KOPT-K1 (cell line): ENCODE measurements around the gene VPS45.
A peak's percentile ranks its signal among the peaks of the same experiment; 100 is the strongest.
"Not testable (repeated sequence)": the region's sequence is repeated elsewhere in the genome, so short reads cannot be mapped to it uniquely, and the experiment has no call there.

ENCODE experiments used
- H3K27ac ChIP-seq: fragments of 200-600 bp; sonication (generic); 2 replicates; pipeline ENCODE4 v1.5.1; 2016; ENCODE audit warnings: antibody characterized with exemption, mild to moderate bottlenecking, low read depth, low read length; ENCODE audit not compliant: poor library complexity, severe bottlenecking
- H3K36me3 ChIP-seq: fragments of 200-600 bp; sonication (generic); 2 replicates; pipeline ENCODE4 v1.5.1; 2017; ENCODE audit warnings: antibody characterized with exemption, mild to moderate bottlenecking, low read length, moderate library complexity; ENCODE audit not compliant: insufficient read depth
- H3K9me3 ChIP-seq: fragments of 200-600 bp; sonication (generic); 2 replicates; pipeline ENCODE4 v1.5.1; 2017; ENCODE audit warnings: antibody characterized with exemption, low read length, mild to moderate bottlenecking; ENCODE audit not compliant: insufficient read depth, poor library complexity, severe bottlenecking

VPS45 gene

GRCh38 chr1:150132372-150132771 is 64.8 kb downstream of the VPS45 start:
- Histone ChIP-seq H3K27ac (no peak overlapping the region), H3K36me3 (peaks cover 5% of the 10 kb centered on the region), H3K9me3 (no peaks in the 10 kb centered on the region)

- Histone ChIP-seq H3K27ac (no peak overlapping the region), H3K9me3 (no peaks in the 10 kb centered on the region), H3K36me3 (no peaks in the 10 kb centered on the region; the same call in 1 of the 2 replicates)
These were observed 67.0 kb downstream of the VPS45 start for GRCh38 chr1:150134537-150134936.

- not testable (repeated sequence) for H3K9me3 ChIP-seq, H3K27ac ChIP-seq, H3K36me3 ChIP-seq
These were observed 67.8 kb downstream of the VPS45 start for GRCh38 chr1:150135400-150135799.

- Histone ChIP-seq H3K9me3 (no peaks in the 10 kb centered on the region), H3K36me3 (no peaks in the 10 kb centered on the region; the same call in 1 of the 2 replicates), H3K27ac (no peak overlapping the region)
These were observed 70.5 kb downstream of the VPS45 start for GRCh38 chr1:150138044-150138443.

GRCh38 chr1:150141452-150141851 is 73.9 kb downstream of the VPS45 start:
- no peaks in the 10 kb centered on the region for H3K9me3 ChIP-seq
- no peak overlapping the region for H3K27ac ChIP-seq
- H3K36me3 ChIP-seq, result no peaks in the 10 kb centered on the region

DNA sequence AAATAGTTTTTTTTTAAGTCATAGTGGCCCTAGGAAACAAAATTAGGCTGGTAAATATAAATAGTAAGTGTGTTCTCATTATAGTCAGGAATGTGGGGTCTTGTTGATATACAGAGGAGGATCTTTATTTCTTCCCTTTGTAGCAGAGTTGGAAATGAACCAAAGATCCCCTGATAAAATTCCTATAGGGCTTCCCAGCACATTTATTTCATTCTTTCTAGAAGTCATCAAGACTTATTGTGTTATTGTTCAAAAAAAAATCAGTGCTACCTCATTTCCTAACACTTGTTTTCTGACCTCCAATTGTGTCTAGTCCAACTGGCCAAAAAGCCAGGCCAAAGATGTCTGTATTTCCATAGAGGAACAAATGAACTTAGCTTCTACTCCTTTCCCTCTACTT is 74.5 kb downstream of the VPS45 start:
- Histone ChIP-seq H3K27ac (no peak overlapping the region), H3K36me3 (no peaks in the 10 kb centered on the region), H3K9me3 (no peaks in the 10 kb centered on the region)

- H3K9me3 ChIP-seq, result no peaks in the 10 kb centered on the region
- no peaks in the 10 kb centered on the region for H3K36me3 ChIP-seq
- H3K27ac ChIP-seq, result no peak overlapping the region
These were observed 77.0 kb downstream of the VPS45 start for GRCh38 chr1:150144606-150145005.

DNA sequence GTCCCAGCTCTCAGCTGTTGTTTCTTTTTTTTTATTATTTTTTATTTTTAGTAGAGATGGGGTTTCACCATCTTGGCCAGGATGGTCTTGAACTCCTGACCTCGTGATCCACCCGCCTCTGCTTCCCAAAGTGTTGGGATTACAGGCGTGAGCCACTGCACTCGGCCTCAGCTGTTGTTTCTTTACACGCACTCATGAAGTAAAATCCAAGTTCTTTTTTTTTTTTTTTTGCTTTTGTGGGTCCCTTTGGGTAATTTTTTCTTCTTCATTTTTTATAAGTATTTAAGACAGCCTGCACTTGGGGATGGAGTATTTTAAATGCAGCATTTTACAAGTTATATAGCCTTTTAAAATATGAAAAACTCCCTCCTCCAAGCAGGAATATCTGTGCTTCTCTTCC is 78.4 kb downstream of the VPS45 start:
- H3K36me3 ChIP-seq, H3K27ac ChIP-seq, H3K9me3 ChIP-seq: not testable (repeated sequence)

DNA sequence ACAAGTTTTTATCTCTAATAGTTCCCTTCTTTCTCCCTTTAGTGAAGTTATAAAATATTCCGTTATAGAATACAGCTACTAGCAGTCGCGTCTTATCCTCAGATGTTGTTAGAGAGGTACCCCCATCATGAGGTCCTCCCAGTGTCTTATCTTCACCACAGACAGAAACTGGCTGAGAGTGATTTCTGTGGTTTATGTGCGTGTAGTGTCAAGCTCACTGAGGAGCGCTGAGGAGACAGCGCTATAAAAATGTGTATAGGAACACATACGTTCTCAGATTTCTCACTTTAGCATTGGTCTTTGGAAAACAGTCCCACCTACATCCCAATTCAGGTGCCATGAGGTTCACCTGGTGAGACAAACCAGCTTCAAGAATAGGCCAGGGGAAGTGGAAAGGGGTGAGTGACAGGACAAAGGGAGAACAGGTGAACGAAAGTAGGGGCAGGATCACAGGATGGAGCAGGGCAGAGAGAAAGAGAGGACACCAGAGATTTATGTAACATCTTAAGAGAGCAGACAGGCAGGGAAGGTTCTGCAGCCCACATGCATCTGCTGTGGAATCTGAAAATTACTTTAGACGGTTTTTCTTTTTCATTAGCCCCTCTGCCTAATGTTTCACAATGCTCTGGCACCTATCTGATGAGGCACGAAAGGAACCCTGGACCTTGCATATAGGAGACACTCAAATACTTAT is 79.4 kb downstream of the VPS45 start:
- H3K9me3 ChIP-seq, result no peaks in the 10 kb centered on the region
- H3K36me3 ChIP-seq, result peaks cover 4% of the 10 kb centered on the region; the same call in 1 of the 2 replicates
- H3K27ac ChIP-seq, result no peak overlapping the region

GRCh38 chr1:150148837-150149270 is 81.3 kb downstream of the VPS45 start:
- Histone ChIP-seq H3K36me3 (peaks cover 22% of the 10 kb centered on the region), H3K27ac (peak overlapping the region; percentile 100), H3K9me3 (no peaks in the 10 kb centered on the region)

DNA sequence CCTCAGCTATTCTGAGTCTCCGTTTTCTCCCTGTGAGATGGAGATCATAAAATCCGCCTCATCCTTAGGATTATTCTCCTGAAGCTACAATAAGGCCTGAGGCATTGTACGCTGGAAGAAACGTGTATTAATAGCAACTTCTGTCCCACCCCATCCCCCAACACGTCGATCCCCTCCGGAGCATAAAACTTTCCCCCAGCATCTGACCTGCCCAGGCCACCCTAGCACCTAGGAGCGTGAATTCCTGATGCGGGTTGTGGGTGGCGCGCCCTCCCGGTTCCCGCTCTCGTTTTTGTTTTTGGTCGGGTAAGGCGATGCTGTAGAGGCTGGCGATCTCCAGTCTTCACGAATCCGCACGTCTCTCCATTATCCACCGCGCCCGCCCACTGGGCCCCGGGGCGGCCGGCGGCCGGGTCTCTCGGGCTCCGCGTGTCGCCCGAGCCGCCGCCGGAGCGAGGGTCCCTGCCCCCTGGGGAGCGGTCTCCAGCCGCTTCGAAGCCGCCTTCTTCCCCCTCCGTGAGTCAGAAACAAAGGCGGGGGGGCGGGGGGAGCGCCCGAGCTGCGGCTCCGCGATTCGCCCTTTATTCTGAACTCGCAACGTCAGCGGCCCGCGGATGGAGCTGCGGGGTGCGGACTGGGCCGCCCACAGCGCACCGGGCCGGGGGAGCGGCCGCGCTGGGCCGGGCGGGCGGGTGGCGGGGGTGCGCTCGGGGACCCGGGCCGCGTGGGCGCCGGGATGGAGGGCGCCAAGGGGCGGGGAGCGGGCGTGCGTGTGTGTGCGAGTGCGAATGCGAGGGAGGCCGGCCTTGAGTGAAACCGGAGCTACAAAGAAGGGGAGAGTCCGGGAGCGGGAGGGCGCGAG is 81.9 kb downstream of the VPS45 start, which contains the start of gene PLEKHO1:
Gene PLEKHO1 (plus strand): TSS at position 646 of the 862 bp plus-strand sequence. CDS start 342 bp downstream, outside the sequence.
- Histone ChIP-seq H3K9me3 (no peaks in the 10 kb centered on the region), H3K27ac (peak within 1 kb of the TSS; percentile 100), H3K36me3 (peaks cover 29% of the 10 kb centered on the region)

DNA sequence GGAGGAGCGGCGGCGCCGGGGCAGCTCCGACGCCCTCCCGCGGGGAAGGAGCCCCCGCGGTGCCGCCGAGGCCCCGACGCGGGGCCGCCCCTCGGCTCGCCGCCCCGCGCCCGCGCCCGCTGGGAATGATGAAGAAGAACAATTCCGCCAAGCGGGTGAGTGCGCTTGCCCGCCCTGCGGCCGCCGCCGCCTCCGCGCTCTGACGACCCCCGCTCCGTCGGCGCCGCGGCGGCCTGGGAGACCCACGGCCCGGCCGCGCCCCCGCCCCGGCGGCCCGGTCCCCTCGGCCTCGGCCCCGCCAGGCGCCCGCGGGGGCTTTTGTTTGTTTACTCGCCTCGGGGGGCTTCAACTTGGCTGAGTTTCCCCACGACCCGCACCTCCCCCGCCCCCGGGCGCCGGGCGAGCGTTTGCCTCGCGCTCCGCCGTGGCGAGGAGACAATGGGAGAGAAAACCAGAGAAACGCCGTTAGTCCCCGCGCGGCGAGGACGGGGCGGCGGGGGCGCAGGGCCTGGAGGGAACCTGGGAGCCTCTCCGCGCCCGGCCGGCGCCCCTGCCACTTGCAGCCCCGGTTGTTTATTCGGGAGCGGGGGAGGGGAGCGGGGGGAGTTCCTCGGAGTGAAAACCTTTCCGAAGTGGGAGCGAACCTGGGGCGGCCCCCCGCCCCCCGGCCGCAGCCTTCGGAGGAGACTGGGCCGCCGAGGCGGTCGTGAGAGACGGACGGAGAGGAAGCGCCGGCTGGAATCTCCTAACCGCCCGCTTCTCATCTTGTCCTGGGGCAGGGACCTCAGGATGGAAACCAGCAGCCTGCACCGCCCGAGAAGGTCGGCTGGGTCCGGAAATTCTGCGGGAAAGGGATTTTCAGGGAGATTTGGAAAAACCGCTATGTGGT is 82.8 kb downstream of the VPS45 start:
- H3K9me3 ChIP-seq, result no peaks in the 10 kb centered on the region
- H3K36me3 ChIP-seq, result peaks cover 38% of the 10 kb centered on the region
- peak overlapping the region; percentile 100 for H3K27ac ChIP-seq

- Histone ChIP-seq H3K9me3 (no peaks in the 10 kb centered on the region), H3K27ac (peak overlapping the region; percentile 100), H3K36me3 (peaks cover 49% of the 10 kb centered on the region)
These were observed 84.0 kb downstream of the VPS45 start for GRCh38 chr1:150151291-150152181.

GRCh38 chr1:150152182-150152536 is 84.6 kb downstream of the VPS45 start:
- Histone ChIP-seq H3K27ac (peak overlapping the region; percentile 100), H3K36me3 (peaks cover 55% of the 10 kb centered on the region)

More at GRCh38 chr1:150152182-150152536, 84.6 kb downstream of the VPS45 start:
- no peaks in the 10 kb centered on the region for H3K9me3 ChIP-seq
